ENCODE results near the gene VDAC1. TPM values are rescaled to one million over a fixed set of nuclear protein-coding genes. Genes with fewer than 3 reads are reported as not detected.
"Not testable (repeated sequence)": the region's sequence is repeated elsewhere in the genome, so short reads cannot be mapped to it uniquely, and the experiment has no call there.

The VDAC1 gene
- total RNA-seq, 2 experiments from 2014 or later = 216 to 218 TPM

DNA sequence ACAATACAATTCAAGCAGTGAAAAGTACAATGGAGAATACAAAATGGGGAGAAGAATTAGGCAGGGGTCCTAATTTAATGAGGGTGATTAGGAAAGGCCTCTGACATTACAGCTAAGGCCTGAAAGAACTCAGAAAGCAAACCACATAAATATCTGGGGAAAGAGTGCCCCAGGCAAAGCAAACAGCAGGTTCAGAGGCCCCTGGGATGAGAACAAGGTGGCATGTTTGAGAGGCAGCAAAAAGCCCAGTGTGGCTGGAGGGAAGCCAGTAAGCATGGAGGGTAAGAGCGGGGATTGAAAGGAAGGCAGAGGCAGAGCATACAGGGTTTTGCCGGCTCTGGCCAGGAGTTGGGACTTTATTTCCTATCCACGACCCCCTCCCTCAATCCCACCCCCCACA is 33.4 kb upstream of the VDAC1 start:
- Mint-ChIP-seq H3K9me3 (no peaks in the 10 kb centered on the region), H3K4me1 (peaks cover 5% of the 10 kb centered on the region), H3K36me3 (ENCODE audit: low read depth) (no peaks in the 10 kb centered on the region), H3K4me3 (no peak overlapping the region), H3K27me3 (peaks cover 7% of the 10 kb centered on the region), H3K27ac (no peak overlapping the region)
- ChIA-PET CTCF (interaction anchor here (0.7 to 13.6 kb wide), 2 partner anchors 12 to 109 kb away, joined by 3 to 348 read pairs; no protein-coding TSS in a partner anchor), POLR2A (no interaction called here)
- DNase-seq = no peak

DNA sequence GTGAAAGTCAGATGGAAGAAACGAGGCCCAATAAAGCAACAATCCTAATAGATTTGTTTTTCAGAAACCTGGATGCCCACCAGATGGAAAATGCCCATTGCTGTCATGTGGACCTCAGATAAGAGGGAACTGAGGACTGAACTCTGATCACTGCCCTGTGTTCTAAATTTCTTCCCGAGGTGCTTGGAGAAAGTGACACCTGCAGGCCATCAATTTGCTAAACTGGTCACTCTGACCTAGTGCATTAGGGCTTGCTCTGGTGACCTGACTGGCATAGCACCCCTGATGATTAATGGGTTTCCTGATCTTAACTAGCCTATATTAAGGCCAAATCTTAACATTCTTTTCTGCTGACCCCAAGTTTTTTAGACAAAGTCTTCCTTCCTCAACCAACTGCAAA is 32.4 kb upstream of the VDAC1 start:
- Mint-ChIP-seq H3K4me1 (peaks cover 5% of the 10 kb centered on the region), H3K36me3 (ENCODE audit: low read depth) (no peaks in the 10 kb centered on the region), H3K9me3 (no peaks in the 10 kb centered on the region), H3K4me3 (no peak overlapping the region), H3K27me3 (peaks cover 7% of the 10 kb centered on the region), H3K27ac (no peak overlapping the region)
- POLR2A ChIA-PET = no interaction called here
- no peak for DNase-seq
- CTCF ChIA-PET = interaction anchor here (0.7 to 13.6 kb wide), 2 partner anchors 12 to 110 kb away, joined by 3 to 348 read pairs; no protein-coding TSS in a partner anchor

DNA sequence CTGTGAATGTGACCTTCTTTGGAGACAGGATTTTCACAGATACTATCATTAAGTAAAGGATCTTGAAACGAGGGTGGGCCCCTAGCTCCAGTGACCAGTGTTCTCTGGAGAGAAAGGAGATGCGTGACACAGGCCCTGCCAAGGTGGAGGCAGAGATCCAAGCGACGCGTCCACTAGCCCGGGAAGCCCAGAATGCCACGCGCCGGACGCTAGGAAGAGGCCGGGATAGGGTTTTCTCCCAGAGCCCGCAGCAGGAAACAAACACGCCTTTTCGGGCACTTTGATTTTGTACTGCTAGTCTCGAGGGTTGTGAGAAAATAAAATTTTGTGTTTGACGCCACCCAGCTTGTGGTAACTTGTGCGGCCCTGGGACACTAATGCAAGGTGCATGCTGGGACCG is 29.6 kb upstream of the VDAC1 start:
- CTCF ChIA-PET = interaction anchor here (13.6 kb wide), 1 partner anchor 113 kb away, joined by 348 read pairs; no protein-coding TSS in a partner anchor
- Mint-ChIP-seq H3K27ac (no peak overlapping the region), H3K4me1 (peaks cover 3% of the 10 kb centered on the region), H3K4me3 (no peak overlapping the region), H3K36me3 (ENCODE audit: low read depth) (no peaks in the 10 kb centered on the region), H3K9me3 (no peaks in the 10 kb centered on the region), H3K27me3 (peaks cover 9% of the 10 kb centered on the region)
- POLR2A ChIA-PET = no interaction called here
- no peak for DNase-seq

DNA sequence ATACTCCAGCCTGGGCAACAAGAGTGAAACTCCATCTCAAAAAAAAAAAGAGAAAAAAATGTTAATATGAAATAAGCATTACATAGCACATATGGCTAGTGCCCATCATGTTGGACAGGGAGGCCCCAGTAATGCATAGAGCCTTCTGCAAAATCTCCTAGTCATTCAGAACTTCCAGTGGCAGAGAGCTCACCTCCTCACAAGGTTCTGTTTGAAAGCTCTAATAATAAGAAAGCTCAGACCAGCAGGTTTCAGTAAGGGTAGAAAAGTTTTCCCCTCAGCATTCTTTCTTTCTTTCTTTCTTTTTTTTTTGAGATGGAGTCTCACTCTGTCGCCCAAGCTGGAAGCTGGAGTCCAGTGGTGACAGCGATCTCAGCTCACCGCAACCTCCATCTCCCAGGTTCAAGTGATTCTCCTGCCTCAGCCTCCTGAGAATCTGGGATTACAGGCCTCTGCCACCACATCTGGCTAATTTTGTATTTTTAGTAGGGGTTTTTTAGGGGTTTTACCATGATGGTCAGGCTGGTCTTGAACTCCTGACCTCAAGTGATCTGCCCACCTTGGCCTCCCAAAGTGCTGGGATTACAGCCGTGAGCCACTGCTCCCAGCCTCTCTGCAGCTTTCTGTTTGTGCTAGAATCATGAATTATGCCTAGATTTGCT is 25.7 kb upstream of the VDAC1 start:
- CTCF ChIA-PET = interaction anchor here (2.6 kb wide), 1 partner anchor 10 kb away, joined by 20 read pairs; no protein-coding TSS in a partner anchor
- H3K27ac Mint-ChIP-seq = not testable (repeated sequence)

DNA sequence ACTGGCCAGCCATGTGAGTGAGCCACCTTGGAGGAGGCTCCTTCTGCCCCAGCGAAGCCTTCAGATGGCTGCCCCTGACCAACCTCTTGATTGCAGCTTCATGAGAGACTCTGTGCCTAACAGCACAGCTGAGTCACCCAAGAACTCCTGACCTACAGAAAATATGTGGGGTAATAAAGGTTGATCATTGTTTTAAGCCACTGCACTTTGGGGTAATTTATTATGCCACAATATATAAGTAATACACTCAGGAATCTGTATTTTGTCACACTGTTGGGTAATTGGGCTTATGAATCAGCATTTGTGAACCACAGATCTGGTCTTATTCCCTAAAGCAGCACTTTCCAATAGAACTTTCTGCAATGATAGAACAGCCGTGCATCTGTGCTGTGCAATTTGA is 24.4 kb upstream of the VDAC1 start:
- no peaks in the 10 kb centered on the region for H3K36me3 Mint-ChIP-seq (ENCODE audit: low read depth)
- no peak overlapping the region for H3K4me3 Mint-ChIP-seq
- H3K27ac Mint-ChIP-seq = no peak overlapping the region
- no peaks in the 10 kb centered on the region for H3K4me1 Mint-ChIP-seq
- H3K9me3 Mint-ChIP-seq = no peaks in the 10 kb centered on the region
- DNase-seq = no peak
- CTCF ChIA-PET = interaction anchor here (3.1 kb wide), 1 partner anchor 11 kb away, joined by 17 read pairs; no protein-coding TSS in a partner anchor
- peaks cover 17% of the 10 kb centered on the region for H3K27me3 Mint-ChIP-seq
- POLR2A ChIA-PET = no interaction called here

More for the DNA sequence above, 25.7 kb upstream of the VDAC1 start:
- H3K27me3 Mint-ChIP-seq = peaks cover 13% of the 10 kb centered on the region
- POLR2A ChIA-PET; H3K4me3 Mint-ChIP-seq; DNase-seq; H3K9me3 Mint-ChIP-seq; H3K4me1 Mint-ChIP-seq; H3K36me3 Mint-ChIP-seq (ENCODE audit: low read depth): not testable (repeated sequence)

- CTCF ChIA-PET = interaction anchor here (3.1 kb wide), 1 partner anchor 11 kb away, joined by 17 read pairs; no protein-coding TSS in a partner anchor
Measured at GRCh38 chr5:134028496-134028895, 23.7 kb upstream of the VDAC1 start.

GRCh38 chr5:134027288-134027615 is 22.5 kb upstream of the VDAC1 start:
- no peak for DNase-seq
- no peak overlapping the region for H3K27ac Mint-ChIP-seq
- H3K4me1 Mint-ChIP-seq = no peaks in the 10 kb centered on the region
- no peaks in the 10 kb centered on the region for H3K9me3 Mint-ChIP-seq
- H3K27me3 Mint-ChIP-seq = peaks cover 18% of the 10 kb centered on the region
- H3K36me3 Mint-ChIP-seq (ENCODE audit: low read depth) = no peaks in the 10 kb centered on the region
- H3K4me3 Mint-ChIP-seq = no peak overlapping the region
- POLR2A ChIA-PET = interaction anchor here (1.3 kb wide), 1 partner anchor 24 kb away, joined by 6 read pairs; no protein-coding TSS in a partner anchor
- CTCF ChIA-PET = interaction anchor here (0.6 to 3.1 kb wide), 3 partner anchors 13 to 955 kb away, joined by 3 to 17 read pairs (median 4); no protein-coding TSS in a partner anchor

More at GRCh38 chr5:134028496-134028895, 23.7 kb upstream of the VDAC1 start:
- H3K4me3 Mint-ChIP-seq = no peak overlapping the region
- H3K36me3 Mint-ChIP-seq (ENCODE audit: low read depth) = no peaks in the 10 kb centered on the region
- H3K9me3 Mint-ChIP-seq = no peaks in the 10 kb centered on the region
- peaks cover 18% of the 10 kb centered on the region for H3K27me3 Mint-ChIP-seq
- POLR2A ChIA-PET = no interaction called here
- no peak overlapping the region for H3K27ac Mint-ChIP-seq
- no peak for DNase-seq
- no peaks in the 10 kb centered on the region for H3K4me1 Mint-ChIP-seq

- ChIA-PET CTCF (interaction anchor here (0.6 to 3.1 kb wide), 14 partner anchors 8 to 955 kb away, joined by 3 to 17 read pairs (median 3); no protein-coding TSS in a partner anchor), POLR2A (interaction anchor here (1.3 to 1.4 kb wide), 2 partner anchors 10 to 23 kb away, joined by 3 to 6 read pairs; no protein-coding TSS in a partner anchor)
- no peaks in the 10 kb centered on the region for H3K4me1 Mint-ChIP-seq
- no peaks in the 10 kb centered on the region for H3K9me3 Mint-ChIP-seq
- DNase-seq = peak; percentile 50
- peaks cover 16% of the 10 kb centered on the region for H3K27me3 Mint-ChIP-seq
- H3K4me3 Mint-ChIP-seq = no peak overlapping the region
- H3K27ac Mint-ChIP-seq = no peak overlapping the region
- H3K36me3 Mint-ChIP-seq (ENCODE audit: low read depth) = no peaks in the 10 kb centered on the region
Measured at GRCh38 chr5:134026521-134027287, 21.9 kb upstream of the VDAC1 start.

DNA sequence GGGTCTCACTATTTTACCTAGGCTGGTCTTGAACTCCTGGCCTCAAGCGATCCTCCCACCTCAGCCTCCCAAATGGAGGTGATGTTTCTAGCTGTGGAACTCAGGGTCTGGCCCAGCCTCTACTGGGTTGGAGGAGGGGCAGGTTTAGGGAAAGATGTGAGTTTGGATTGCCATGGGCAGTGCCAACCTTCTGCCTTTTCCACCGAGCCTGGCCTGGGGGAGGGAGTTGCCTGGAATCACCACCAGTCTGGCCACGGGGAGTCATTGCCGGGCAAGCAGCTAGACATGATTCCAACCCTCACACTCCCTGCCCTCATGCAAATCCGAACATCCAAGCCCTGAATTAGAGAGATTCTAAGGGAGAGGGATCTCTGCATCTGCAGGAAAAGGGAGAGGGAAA is 21.0 kb upstream of the VDAC1 start:
- H3K27ac Mint-ChIP-seq = no peak overlapping the region
- no peaks in the 10 kb centered on the region for H3K9me3 Mint-ChIP-seq
- H3K36me3 Mint-ChIP-seq (ENCODE audit: low read depth) = no peaks in the 10 kb centered on the region
- CTCF ChIA-PET = interaction anchor here (0.5 to 1.4 kb wide), 7 partner anchors 11 to 114 kb away, joined by 3 to 4 read pairs (median 3); no protein-coding TSS in a partner anchor
- H3K4me3 Mint-ChIP-seq = no peak overlapping the region
- peaks cover 16% of the 10 kb centered on the region for H3K27me3 Mint-ChIP-seq
- DNase-seq = no peak
- H3K4me1 Mint-ChIP-seq = no peaks in the 10 kb centered on the region
- POLR2A ChIA-PET = interaction anchor here (1.4 kb wide), 1 partner anchor 9 kb away, joined by 3 read pairs; no protein-coding TSS in a partner anchor

- no peak for DNase-seq
- Mint-ChIP-seq H3K27me3 (peaks cover 18% of the 10 kb centered on the region), H3K4me3 (no peak overlapping the region), H3K4me1 (no peaks in the 10 kb centered on the region), H3K27ac (no peak overlapping the region), H3K36me3 (ENCODE audit: low read depth) (no peaks in the 10 kb centered on the region), H3K9me3 (no peaks in the 10 kb centered on the region)
- CTCF ChIA-PET = interaction anchor here (0.7 to 1.4 kb wide), 2 partner anchors 15 to 17 kb away, joined by 3 to 4 read pairs; no protein-coding TSS in a partner anchor
- POLR2A ChIA-PET = no interaction called here
Measured at GRCh38 chr5:134024811-134025210, 20.0 kb upstream of the VDAC1 start.

DNA sequence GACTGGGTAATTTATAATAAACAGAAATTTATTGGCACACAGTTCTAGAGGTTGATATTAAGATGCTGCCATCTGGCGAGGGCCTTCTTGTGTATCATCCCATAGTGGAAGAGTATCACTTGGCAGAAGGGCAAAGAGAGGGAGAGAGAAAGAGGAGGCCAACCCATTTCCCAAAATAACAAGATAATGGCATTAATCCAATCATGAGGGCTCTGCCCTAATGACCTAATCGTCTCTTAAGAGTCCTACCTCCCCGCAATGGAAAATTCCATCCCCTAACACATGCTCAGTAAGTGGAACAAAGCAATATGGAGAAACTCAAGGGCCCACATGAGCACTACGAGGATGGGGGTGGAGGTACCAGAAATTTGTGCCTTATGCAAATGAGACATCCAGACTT is 17.6 kb upstream of the VDAC1 start:
- no peaks in the 10 kb centered on the region for H3K36me3 Mint-ChIP-seq (ENCODE audit: low read depth)
- POLR2A ChIA-PET = no interaction called here
- no peak overlapping the region for H3K27ac Mint-ChIP-seq
- no peaks in the 10 kb centered on the region for H3K4me1 Mint-ChIP-seq
- no peak for DNase-seq
- no peak overlapping the region for H3K4me3 Mint-ChIP-seq
- peaks cover 18% of the 10 kb centered on the region for H3K27me3 Mint-ChIP-seq
- H3K9me3 Mint-ChIP-seq = no peaks in the 10 kb centered on the region
- CTCF ChIA-PET = interaction anchor here (0.8 kb wide), 1 partner anchor 21 kb away, joined by 4 read pairs; no protein-coding TSS in a partner anchor

DNA sequence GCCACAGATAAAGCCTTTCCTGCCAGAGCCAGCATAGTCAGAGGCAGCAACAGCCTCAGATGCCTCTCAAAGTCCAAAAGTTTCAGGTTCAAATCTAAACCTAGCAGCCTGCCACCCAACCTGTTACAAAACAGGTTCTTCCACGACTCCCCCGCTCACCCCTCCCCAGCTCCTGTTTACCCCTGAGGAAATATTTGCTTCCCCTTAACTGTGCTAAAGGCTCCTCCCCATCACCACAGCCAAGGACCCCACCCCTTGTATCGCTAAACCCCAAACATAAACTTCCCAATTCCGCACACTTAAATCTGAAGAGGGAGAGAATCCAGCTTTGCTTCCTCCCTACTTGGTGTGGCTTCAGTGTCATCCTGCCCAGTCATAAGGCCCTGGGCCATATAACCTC is 15.4 kb upstream of the VDAC1 start:
- H3K4me1 Mint-ChIP-seq = no peaks in the 10 kb centered on the region
- no peak for DNase-seq
- no peaks in the 10 kb centered on the region for H3K36me3 Mint-ChIP-seq (ENCODE audit: low read depth)
- no peak overlapping the region for H3K4me3 Mint-ChIP-seq
- H3K9me3 Mint-ChIP-seq = no peaks in the 10 kb centered on the region
- no peak overlapping the region for H3K27ac Mint-ChIP-seq
- ChIA-PET POLR2A (interaction anchor here (1.6 kb wide), 1 partner anchor 15 kb away, joined by 7 read pairs; the partner anchor contains the start of gene VDAC1), CTCF (interaction anchor here (2.2 kb wide), 1 partner anchor 19 kb away, joined by 12 read pairs; no protein-coding TSS in a partner anchor)
- H3K27me3 Mint-ChIP-seq = peaks cover 7% of the 10 kb centered on the region

DNA sequence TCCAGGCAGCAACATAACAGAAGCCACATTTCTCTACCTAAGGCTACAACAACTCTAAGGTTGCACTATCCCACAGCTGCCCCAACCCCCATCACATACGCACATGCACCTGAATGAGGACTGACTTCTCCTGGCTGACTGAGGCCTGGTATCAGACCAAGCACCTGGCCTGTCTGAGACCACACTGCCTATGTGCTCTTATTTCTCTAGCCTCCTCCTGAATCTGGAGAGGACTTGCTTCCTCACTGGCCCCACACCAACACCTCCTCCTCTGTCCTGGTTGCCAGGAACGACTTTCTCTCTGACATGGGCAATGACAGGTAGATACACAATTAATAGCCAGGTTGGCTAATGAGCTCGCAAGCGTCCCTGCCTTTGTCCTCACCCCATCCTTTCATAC is 14.9 kb upstream of the VDAC1 start:
- no peaks in the 10 kb centered on the region for H3K4me1 Mint-ChIP-seq
- H3K27me3 Mint-ChIP-seq = peaks cover 8% of the 10 kb centered on the region
- H3K36me3 Mint-ChIP-seq (ENCODE audit: low read depth) = no peaks in the 10 kb centered on the region
- POLR2A ChIA-PET = no interaction called here
- no peaks in the 10 kb centered on the region for H3K9me3 Mint-ChIP-seq
- no peak for DNase-seq
- no peak overlapping the region for H3K27ac Mint-ChIP-seq
- H3K4me3 Mint-ChIP-seq = no peak overlapping the region
- CTCF ChIA-PET = interaction anchor here (1.4 to 2.2 kb wide), 2 partner anchors 20 to 121 kb away, joined by 4 to 12 read pairs; no protein-coding TSS in a partner anchor

All from activated CD4-positive, alpha-beta memory T cell treated with anti-CD3 and anti-CD28 coated beads, Interleukin-2, amount 10 ng/mL, durations not matched to agents 7 days and 5 days (primary cell).